Erythroblast (primary cell): ENCODE measurements around the gene MBP.

Source experiments
- GATA1 ChIP-seq: IDR thresholded peaks from 2 replicates; pipeline ENCODE4 v1.6.1; 2011; ENCODE audit warnings: low read depth, mild to moderate bottlenecking, control low read depth, low read length, moderate library complexity
- POLR2A ChIP-seq: IDR thresholded peaks from 2 replicates; pipeline ENCODE4 v1.6.1; 2011; ENCODE audit warnings: mild to moderate bottlenecking, low read length

- TF ChIP-seq POLR2A = no peak
- no peak for TF ChIP-seq GATA1
These were observed 39.0 kb downstream of the MBP start for GRCh38 chr18:77093586-77093985.
